WERI-Rb-1 (cell line): ENCODE data around the gene CCND1.

Experiments
- DNase-seq: peaks from one replicate; pipeline ENCODE4 v3.0.0-alpha.2; 2020
- H3K27ac ChIP-seq: fragments of 250-450 bp; sonication (Bioruptor Pico); 2 replicates; pipeline ENCODE4 v1.5.1; 2020; ENCODE audit warnings: mild to moderate bottlenecking, moderate library complexity
- H3K27me3 ChIP-seq: fragments of 250-450 bp; sonication (Bioruptor Pico); 2 replicates; pipeline ENCODE4 v1.5.1; 2021; ENCODE audit warnings: mild to moderate bottlenecking, low read depth, moderate library complexity; ENCODE audit not compliant: insufficient read depth, severe bottlenecking
- H3K36me3 ChIP-seq: fragments of 250-450 bp; sonication (Bioruptor Pico); 2 replicates; pipeline ENCODE4 v1.5.1; 2020; ENCODE audit warnings: mild to moderate bottlenecking, moderate library complexity
- H3K4me3 ChIP-seq: 2 replicates; pipeline ENCODE4 v1.5.1; 2011; ENCODE audit warnings: low read depth, mild to moderate bottlenecking, control low read depth, low read length
- H3K9me3 ChIP-seq: fragments of 250-450 bp; sonication (Bioruptor Pico); 2 replicates; pipeline ENCODE4 v1.5.1; 2021; ENCODE audit warnings: mild to moderate bottlenecking, moderate library complexity; ENCODE audit not compliant: severe bottlenecking
- CTCF ChIP-seq: IDR thresholded peaks from 2 replicates; pipeline ENCODE4 v1.5.1; 2011; ENCODE audit warnings: low read depth, mild to moderate bottlenecking, control low read depth, inconsistent platforms, low read length

CCND1 gene

GRCh38 chr11:69667619-69668604, 27.0 kb downstream of the CCND1 start:
- H3K36me3 ChIP-seq, result peaks cover 18% of the 10 kb centered on the region

GRCh38 chr11:69669486-69669885, 28.5 kb downstream of the CCND1 start:
- Histone ChIP-seq H3K36me3 (peaks cover 19% of the 10 kb centered on the region), H3K4me3 (no peak overlapping the region), H3K9me3 (no peaks in the 10 kb centered on the region), H3K27ac (no peak overlapping the region), H3K27me3 (no peaks in the 10 kb centered on the region)
- no peak for DNase-seq
- no peak for TF ChIP-seq CTCF

More at GRCh38 chr11:69667619-69668604, 27.0 kb downstream of the CCND1 start:
- Histone ChIP-seq H3K9me3 (no peaks in the 10 kb centered on the region), H3K27me3 (no peaks in the 10 kb centered on the region), H3K27ac (no peak overlapping the region), H3K4me3 (no peak overlapping the region)
- no peak for TF ChIP-seq CTCF
- DNase-seq, result no peak

GRCh38 chr11:69670158-69670845, 29.3 kb downstream of the CCND1 start:
- peak; percentile 86 for DNase-seq
- Histone ChIP-seq H3K27me3 (no peaks in the 10 kb centered on the region), H3K27ac (no peak overlapping the region), H3K4me3 (no peak overlapping the region), H3K36me3 (peaks cover 22% of the 10 kb centered on the region), H3K9me3 (no peaks in the 10 kb centered on the region)
- peak; percentile 96 for TF ChIP-seq CTCF

- Histone ChIP-seq H3K9me3 (no peaks in the 10 kb centered on the region), H3K27me3 (no peaks in the 10 kb centered on the region), H3K4me3 (no peak overlapping the region), H3K36me3 (peaks cover 22% of the 10 kb centered on the region), H3K27ac (no peak overlapping the region)
- no peak for DNase-seq
- no peak for TF ChIP-seq CTCF
These were observed 30.9 kb downstream of the CCND1 start for GRCh38 chr11:69671734-69672465.

GRCh38 chr11:69674267-69674885, 33.4 kb downstream of the CCND1 start:
- TF ChIP-seq CTCF, result no peak
- H3K27ac ChIP-seq, result peak overlapping the region; percentile 82
- peaks cover 18% of the 10 kb centered on the region for H3K36me3 ChIP-seq
- no peaks in the 10 kb centered on the region for H3K9me3 ChIP-seq
- peak overlapping the region; percentile 87 for H3K4me3 ChIP-seq
- H3K27me3 ChIP-seq, result no peaks in the 10 kb centered on the region
- DNase-seq, result no peak
